ENCODE results near the gene METTL13. TPM values are rescaled to one million over a fixed set of nuclear protein-coding genes. Genes with fewer than 3 reads are reported as not detected.

Gene METTL13
- total and polyA plus RNA-seq, 9 of the 15 experiments (the other 6 are each of a cell fraction or from before 2014, with no cell fraction given), result 18.9 to 78.9 (median 54.9) TPM

- TF ChIP-seq, protein P1, sequence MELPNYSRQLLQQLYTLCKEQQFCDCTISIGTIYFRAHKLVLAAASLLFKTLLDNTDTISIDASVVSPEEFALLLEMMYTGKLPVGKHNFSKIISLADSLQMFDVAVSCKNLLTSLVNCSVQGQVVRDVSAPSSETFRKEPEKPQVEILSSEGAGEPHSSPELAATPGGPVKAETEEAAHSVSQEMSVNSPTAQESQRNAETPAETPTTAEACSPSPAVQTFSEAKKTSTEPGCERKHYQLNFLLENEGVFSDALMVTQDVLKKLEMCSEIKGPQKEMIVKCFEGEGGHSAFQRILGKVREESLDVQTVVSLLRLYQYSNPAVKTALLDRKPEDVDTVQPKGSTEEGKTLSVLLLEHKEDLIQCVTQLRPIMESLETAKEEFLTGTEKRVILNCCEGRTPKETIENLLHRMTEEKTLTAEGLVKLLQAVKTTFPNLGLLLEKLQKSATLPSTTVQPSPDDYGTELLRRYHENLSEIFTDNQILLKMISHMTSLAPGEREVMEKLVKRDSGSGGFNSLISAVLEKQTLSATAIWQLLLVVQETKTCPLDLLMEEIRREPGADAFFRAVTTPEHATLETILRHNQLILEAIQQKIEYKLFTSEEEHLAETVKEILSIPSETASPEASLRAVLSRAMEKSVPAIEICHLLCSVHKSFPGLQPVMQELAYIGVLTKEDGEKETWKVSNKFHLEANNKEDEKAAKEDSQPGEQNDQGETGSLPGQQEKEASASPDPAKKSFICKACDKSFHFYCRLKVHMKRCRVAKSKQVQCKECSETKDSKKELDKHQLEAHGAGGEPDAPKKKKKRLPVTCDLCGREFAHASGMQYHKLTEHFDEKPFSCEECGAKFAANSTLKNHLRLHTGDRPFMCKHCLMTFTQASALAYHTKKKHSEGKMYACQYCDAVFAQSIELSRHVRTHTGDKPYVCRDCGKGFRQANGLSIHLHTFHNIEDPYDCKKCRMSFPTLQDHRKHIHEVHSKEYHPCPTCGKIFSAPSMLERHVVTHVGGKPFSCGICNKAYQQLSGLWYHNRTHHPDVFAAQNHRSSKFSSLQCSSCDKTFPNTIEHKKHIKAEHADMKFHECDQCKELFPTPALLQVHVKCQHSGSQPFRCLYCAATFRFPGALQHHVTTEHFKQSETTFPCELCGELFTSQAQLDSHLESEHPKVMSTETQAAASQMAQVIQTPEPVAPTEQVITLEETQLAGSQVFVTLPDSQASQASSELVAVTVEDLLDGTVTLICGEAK (IDR thresholded peaks at IDR 0.05), result no peak
- TF ChIP-seq, protein P1 (CRISPR knock-in tag; IDR thresholded peaks at IDR 0.05), result no peak
- no peak for TF ChIP-seq LCOR (CRISPR knock-in tag; IDR thresholded peaks at IDR 0.05)
- TF ChIP-seq, protein P2, sequence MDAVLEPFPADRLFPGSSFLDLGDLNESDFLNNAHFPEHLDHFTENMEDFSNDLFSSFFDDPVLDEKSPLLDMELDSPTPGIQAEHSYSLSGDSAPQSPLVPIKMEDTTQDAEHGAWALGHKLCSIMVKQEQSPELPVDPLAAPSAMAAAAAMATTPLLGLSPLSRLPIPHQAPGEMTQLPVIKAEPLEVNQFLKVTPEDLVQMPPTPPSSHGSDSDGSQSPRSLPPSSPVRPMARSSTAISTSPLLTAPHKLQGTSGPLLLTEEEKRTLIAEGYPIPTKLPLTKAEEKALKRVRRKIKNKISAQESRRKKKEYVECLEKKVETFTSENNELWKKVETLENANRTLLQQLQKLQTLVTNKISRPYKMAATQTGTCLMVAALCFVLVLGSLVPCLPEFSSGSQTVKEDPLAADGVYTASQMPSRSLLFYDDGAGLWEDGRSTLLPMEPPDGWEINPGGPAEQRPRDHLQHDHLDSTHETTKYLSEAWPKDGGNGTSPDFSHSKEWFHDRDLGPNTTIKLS (IDR thresholded peaks at IDR 0.05; ENCODE audit: borderline replicate concordance, low read depth), result no peak
- no peak for TF ChIP-seq MTA1 (IDR thresholded peaks at IDR 0.05; ENCODE audit: borderline replicate concordance)
- no peak for TF ChIP-seq FUS (optimal IDR thresholded peaks at IDR 0.05; ENCODE audit: low read depth, low read length)
- TF ChIP-seq STAT6 (CRISPR knock-in tag; IDR thresholded peaks at IDR 0.05), result no peak
- TF ChIP-seq GTF2B (IDR thresholded peaks at IDR 0.05; ENCODE audit: extremely low read depth, insufficient read length), result no peak
- TF ChIP-seq EP400 (IDR thresholded peaks at IDR 0.05), result no peak; the same call in 1 of the 2 replicates
- no peak for TF ChIP-seq ZNF507 (tag; conservative IDR thresholded peaks at IDR 0.05)
- no peak for TF ChIP-seq ZNF764 (CRISPR knock-in tag; IDR thresholded peaks at IDR 0.05; ENCODE audit: low read depth)
- TF ChIP-seq, protein P3, sequence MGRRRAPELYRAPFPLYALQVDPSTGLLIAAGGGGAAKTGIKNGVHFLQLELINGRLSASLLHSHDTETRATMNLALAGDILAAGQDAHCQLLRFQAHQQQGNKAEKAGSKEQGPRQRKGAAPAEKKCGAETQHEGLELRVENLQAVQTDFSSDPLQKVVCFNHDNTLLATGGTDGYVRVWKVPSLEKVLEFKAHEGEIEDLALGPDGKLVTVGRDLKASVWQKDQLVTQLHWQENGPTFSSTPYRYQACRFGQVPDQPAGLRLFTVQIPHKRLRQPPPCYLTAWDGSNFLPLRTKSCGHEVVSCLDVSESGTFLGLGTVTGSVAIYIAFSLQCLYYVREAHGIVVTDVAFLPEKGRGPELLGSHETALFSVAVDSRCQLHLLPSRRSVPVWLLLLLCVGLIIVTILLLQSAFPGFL (CRISPR knock-in tag; IDR thresholded peaks at IDR 0.05), result no peak
- TF ChIP-seq RAD21 (CRISPR knock-in tag; conservative IDR thresholded peaks at IDR 0.05 in 1 of 2, IDR thresholded peaks at IDR 0.05 in 1 of 2), result no peak
These were observed 19.3 kb upstream of the METTL13 start (continued) for GRCh38 chr1:171762143-171762563.
